ENCODE results near the gene KLHDC7B.

Gene KLHDC7B

GRCh38 chr22:50521710-50522109 is 24.0 kb upstream of the KLHDC7B start:
- Histone ChIP-seq H3F3A (ENCODE audit: control insufficient read depth, insufficient read depth) (no peaks in the 10 kb centered on the region), H3K4me3 (ENCODE audit: low read length) (no peak overlapping the region), H3K4me1 (ENCODE audit: control insufficient read depth, low read length) (peaks cover 13% of the 10 kb centered on the region), H3K36me3 (ENCODE audit: control insufficient read depth, low read length) (peaks cover 76% of the 10 kb centered on the region), H3K9me2 (replicated peaks; ENCODE audit: control insufficient read depth, low read length) (no peaks in the 10 kb centered on the region), H3K27me3 (ENCODE audit: control insufficient read depth, low read length) (no peaks in the 10 kb centered on the region), H3K9me3 (ENCODE audit: control insufficient read depth, insufficient read depth, low read length) (no peaks in the 10 kb centered on the region), H3K4me2 (ENCODE audit: low read length) (no peak overlapping the region), H3K79me2 (ENCODE audit: control insufficient read depth, low read length) (peaks cover 62% of the 10 kb centered on the region), H3K27ac (ENCODE audit: low read depth, low read length) (no peak overlapping the region), H4K20me1 (ENCODE audit: control insufficient read depth, insufficient read depth, low read depth, low read length) (0 out of 2 replicates have a peak, but pooled peaks cover 3% of the 10 kb centered on the region)
- TF ChIP-seq CTCF (IDR thresholded peaks at IDR 0.05; ENCODE audit: low read depth, low read length, poor library complexity, severe bottlenecking) = no peak
- no peak for TF ChIP-seq EZH2phosphoT487 (IDR thresholded peaks at IDR 0.05; ENCODE audit: borderline replicate concordance, low read length)

GRCh38 chr22:50522208-50522805 is 23.4 kb upstream of the KLHDC7B start:
- no peak overlapping the region for H3K4me3 ChIP-seq (ENCODE audit: low read length)
- H3K4me2 ChIP-seq (ENCODE audit: low read length) = no peak overlapping the region
- peaks cover 70% of the 10 kb centered on the region for H3K36me3 ChIP-seq (ENCODE audit: control insufficient read depth, low read length)
- no peak for TF ChIP-seq CTCF (IDR thresholded peaks at IDR 0.05; ENCODE audit: low read depth, low read length, poor library complexity, severe bottlenecking)
- no peak for TF ChIP-seq EZH2phosphoT487 (IDR thresholded peaks at IDR 0.05; ENCODE audit: borderline replicate concordance, low read length)
- peaks cover 19% of the 10 kb centered on the region for H3K4me1 ChIP-seq (ENCODE audit: control insufficient read depth, low read length)
- H3K9me3 ChIP-seq (ENCODE audit: control insufficient read depth, insufficient read depth, low read length) = no peaks in the 10 kb centered on the region
- no peaks in the 10 kb centered on the region for H4K20me1 ChIP-seq (ENCODE audit: control insufficient read depth, insufficient read depth, low read depth, low read length)
- H3K79me2 ChIP-seq (ENCODE audit: control insufficient read depth, low read length) = peaks cover 59% of the 10 kb centered on the region
- peaks cover 2% of the 10 kb centered on the region; the same call in 1 of the 2 replicates for H3F3A ChIP-seq (ENCODE audit: control insufficient read depth, insufficient read depth)
- H3K27ac ChIP-seq (ENCODE audit: low read depth, low read length) = no peak overlapping the region
- H3K9me2 ChIP-seq (replicated peaks; ENCODE audit: control insufficient read depth, low read length) = no peaks in the 10 kb centered on the region
- no peaks in the 10 kb centered on the region for H3K27me3 ChIP-seq (ENCODE audit: control insufficient read depth, low read length)

- Histone ChIP-seq H3F3A (ENCODE audit: control insufficient read depth, insufficient read depth) (peaks cover 8% of the 10 kb centered on the region), H3K79me2 (ENCODE audit: control insufficient read depth, low read length) (peaks cover 54% of the 10 kb centered on the region), H3K9me2 (replicated peaks; ENCODE audit: control insufficient read depth, low read length) (no peaks in the 10 kb centered on the region), H3K4me1 (ENCODE audit: control insufficient read depth, low read length) (peaks cover 22% of the 10 kb centered on the region), H3K36me3 (ENCODE audit: control insufficient read depth, low read length) (peaks cover 64% of the 10 kb centered on the region), H3K9me3 (ENCODE audit: control insufficient read depth, insufficient read depth, low read length) (no peaks in the 10 kb centered on the region), H3K4me2 (ENCODE audit: low read length) (no peak overlapping the region), H3K27me3 (ENCODE audit: control insufficient read depth, low read length) (no peaks in the 10 kb centered on the region), H3K27ac (ENCODE audit: low read depth, low read length) (no peak overlapping the region), H3K4me3 (ENCODE audit: low read length) (no peak overlapping the region), H4K20me1 (ENCODE audit: control insufficient read depth, insufficient read depth, low read depth, low read length) (no peaks in the 10 kb centered on the region)
- TF ChIP-seq CTCF (IDR thresholded peaks at IDR 0.05; ENCODE audit: low read depth, low read length, poor library complexity, severe bottlenecking) = no peak
- no peak for TF ChIP-seq EZH2phosphoT487 (IDR thresholded peaks at IDR 0.05; ENCODE audit: borderline replicate concordance, low read length)
These were observed 22.8 kb upstream of the KLHDC7B start for GRCh38 chr22:50522806-50523438.

Measured in DOHH2 (cell line).